Measurements from ENCODE around the gene GPR52.
A peak's percentile ranks its signal among the peaks of the same experiment; 100 is the strongest.
"Not testable (repeated sequence)": the region's sequence is repeated elsewhere in the genome, so short reads cannot be mapped to it uniquely, and the experiment has no call there.

GPR52 gene

GRCh38 chr1:174447866-174448530, at the start of gene GPR52:
TSS of gene GPR52 (plus strand) at chr1:174447964. CDS start at chr1:174448112, 148 bp downstream.
- DNase-seq (ENCODE audit: low read depth), result no peak

- no peak for DNase-seq (ENCODE audit: low read depth)
Observed at GRCh38 chr1:174398246-174398645, 49.5 kb upstream of the GPR52 start.

GRCh38 chr1:174399211-174399610, 48.6 kb upstream of the GPR52 start:
- DNase-seq (ENCODE audit: low read depth), result no peak

- no peak for DNase-seq (ENCODE audit: low read depth)
Observed at GRCh38 chr1:174401075-174401474, 46.7 kb upstream of the GPR52 start.

- no peak for DNase-seq (ENCODE audit: low read depth)
Observed at GRCh38 chr1:174405219-174405618, 42.5 kb upstream of the GPR52 start.

- no peak for DNase-seq (ENCODE audit: low read depth)
Observed at GRCh38 chr1:174406421-174406820, 41.3 kb upstream of the GPR52 start.

GRCh38 chr1:174407665-174408064, 40.1 kb upstream of the GPR52 start:
- DNase-seq (ENCODE audit: low read depth), result peak; percentile 74

- DNase-seq (ENCODE audit: low read depth), result peak; percentile 55
Observed at GRCh38 chr1:174408146-174408545, 39.6 kb upstream of the GPR52 start.

- DNase-seq (ENCODE audit: low read depth), result not testable (repeated sequence)
Observed at GRCh38 chr1:174409801-174410200, 38.0 kb upstream of the GPR52 start.

- peak; percentile 24 for DNase-seq (ENCODE audit: low read depth)
Observed at GRCh38 chr1:174413632-174414031, 34.1 kb upstream of the GPR52 start.

- DNase-seq (ENCODE audit: low read depth), result no peak
Observed at GRCh38 chr1:174414203-174414602, 33.6 kb upstream of the GPR52 start.

GRCh38 chr1:174415506-174415905, 32.3 kb upstream of the GPR52 start:
- no peak for DNase-seq (ENCODE audit: low read depth)

- DNase-seq (ENCODE audit: low read depth), result no peak
Observed at GRCh38 chr1:174417921-174418320, 29.8 kb upstream of the GPR52 start.

- no peak for DNase-seq (ENCODE audit: low read depth)
Observed at GRCh38 chr1:174425121-174425520, 22.6 kb upstream of the GPR52 start.

- no peak for DNase-seq (ENCODE audit: low read depth)
Observed at GRCh38 chr1:174426153-174426552, 21.6 kb upstream of the GPR52 start.

- peak; percentile 64 for DNase-seq (ENCODE audit: low read depth)
Observed at GRCh38 chr1:174428033-174428432, 19.7 kb upstream of the GPR52 start.

GRCh38 chr1:174428739-174429138, 19.0 kb upstream of the GPR52 start:
- no peak for DNase-seq (ENCODE audit: low read depth)

GRCh38 chr1:174433451-174433850, 14.3 kb upstream of the GPR52 start:
- DNase-seq (ENCODE audit: low read depth), result peak; percentile 54

GRCh38 chr1:174445351-174445750, 2.4 kb upstream of the GPR52 start:
- DNase-seq (ENCODE audit: low read depth), result no peak

GRCh38 chr1:174445817-174446216, 1.9 kb upstream of the GPR52 start:
- DNase-seq (ENCODE audit: low read depth), result no peak

- no peak for DNase-seq (ENCODE audit: low read depth)
Observed at GRCh38 chr1:174448531-174448883, 743 bp downstream of the GPR52 start.

- DNase-seq (ENCODE audit: low read depth), result no peak
Observed at GRCh38 chr1:174448974-174449373, 1.2 kb downstream of the GPR52 start.

- no peak for DNase-seq (ENCODE audit: low read depth)
Observed at GRCh38 chr1:174451408-174451807, 3.6 kb downstream of the GPR52 start.

GRCh38 chr1:174465855-174466254, 18.1 kb downstream of the GPR52 start:
- DNase-seq (ENCODE audit: low read depth), result no peak

All from fibroblast of gingiva (primary cell).